Muscle of back (tissue), 11 donors: ENCODE results near the gene USP20. TPM values are rescaled to one million over a fixed set of nuclear protein-coding genes. Genes with fewer than 3 reads are reported as not detected.

ENCODE experiments used
- DNase-seq, 3 donors: peaks; one replicate each; pipeline versions ENCODE4 v3.0.0 to v3.0.0-alpha.2; 2013
- polyA plus RNA-seq, 10 donors: library from polyadenylated mRNA; unstranded; fragments of 120-200 nt; gene quantifications; one replicate each; pipeline ENCODE4 v1.2.1, GENCODE V29; 2013; ENCODE audit not compliant: insufficient read length in 10 of 10

USP20 gene
- polyA plus RNA-seq, 10 donors = 9.2 to 14.4 (median 12.5) TPM

- DNase-seq = peak in 1 of 3 donors; percentile 20
These were observed 12.2 kb upstream of the USP20 start for GRCh38 chr9:129822898-129823541.

DNA sequence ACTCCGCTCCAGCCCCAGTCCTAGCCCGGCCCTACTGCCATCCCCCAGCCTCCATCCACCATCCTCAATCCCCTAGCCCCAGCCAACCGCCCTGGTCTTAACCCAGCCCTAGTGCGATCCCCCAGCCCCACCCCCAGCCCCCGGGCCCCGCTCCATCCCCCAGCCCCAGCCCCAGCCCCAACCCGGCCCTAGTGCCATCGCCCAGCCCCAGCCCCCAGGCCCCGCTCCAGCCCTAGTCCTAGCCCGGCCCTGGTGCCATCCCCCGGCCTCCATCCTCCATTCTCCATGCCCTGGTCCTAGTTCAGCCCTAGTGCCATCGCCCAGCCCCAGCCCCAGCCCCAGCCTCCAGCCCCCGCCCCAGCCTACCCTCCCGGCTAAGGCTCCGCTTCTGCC lies 11.7 kb upstream of the USP20 start:
- DNase-seq = no peak

DNA sequence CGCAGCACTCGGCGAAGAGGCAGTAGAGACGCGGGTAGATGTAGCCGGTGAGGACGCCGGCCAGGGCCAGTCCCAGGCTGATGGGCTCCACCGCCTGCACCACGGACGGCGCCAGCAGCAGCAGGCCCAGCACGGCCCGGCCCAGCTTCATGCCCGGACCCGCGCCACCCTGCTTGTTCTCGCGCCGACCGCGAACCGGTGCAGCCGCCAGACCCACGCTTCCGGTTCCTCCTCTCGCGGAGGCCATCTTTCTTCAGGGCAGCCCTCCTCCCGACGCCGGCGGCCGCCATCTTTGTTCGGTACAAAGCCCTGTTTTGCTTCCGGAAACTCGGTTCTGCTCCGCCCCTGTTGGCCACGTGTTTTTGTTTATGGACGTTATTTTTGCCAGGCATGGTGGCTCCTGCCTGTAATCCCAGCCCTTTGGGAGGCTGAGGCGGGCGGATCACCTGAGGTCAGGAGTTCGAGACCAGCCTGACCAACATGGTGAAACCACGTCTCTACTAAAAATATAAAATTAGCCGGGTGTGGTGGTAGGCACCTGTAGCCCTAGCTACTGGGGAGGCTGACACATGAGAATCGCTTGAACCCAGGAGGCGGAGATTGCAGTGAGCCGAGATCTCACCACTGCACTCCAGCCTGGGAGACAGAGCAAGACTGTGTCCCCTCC lies 11.2 kb upstream of the USP20 start, which contains the start of gene TOR1A:
TSS of gene TOR1A (minus strand) at position 202 of the 667 bp plus-strand sequence. CDS start at position 151, 51 bp downstream.
- peak; percentile 92 to 97 (median 94) for DNase-seq

- DNase-seq = no peak
These were observed 8.9 kb upstream of the USP20 start for GRCh38 chr9:129826344-129826743.

- no peak for DNase-seq
These were observed 8.5 kb upstream of the USP20 start for GRCh38 chr9:129826759-129827158.

DNA sequence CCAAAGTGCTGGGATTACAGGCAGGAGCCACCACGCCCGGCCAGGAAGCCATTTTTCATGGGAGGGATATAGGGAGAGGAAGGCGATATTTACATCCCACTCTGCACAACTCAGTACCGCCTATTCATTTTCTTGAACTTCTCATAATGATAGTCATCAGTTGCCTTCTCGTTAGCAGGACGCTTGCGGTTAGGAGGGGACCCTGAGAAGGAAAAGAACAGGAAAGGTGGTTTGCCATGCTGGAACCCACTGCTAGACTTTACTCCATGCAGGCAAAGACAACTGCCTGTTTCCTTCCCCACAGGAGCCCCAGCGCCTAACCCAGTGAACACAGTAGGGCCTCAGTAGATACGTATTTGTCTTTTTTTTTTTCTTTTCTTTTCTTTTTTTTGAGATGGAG lies 7.2 kb upstream of the USP20 start:
- no peak for DNase-seq

- DNase-seq = no peak
These were observed 6.3 kb upstream of the USP20 start for GRCh38 chr9:129828969-129829368.

DNA sequence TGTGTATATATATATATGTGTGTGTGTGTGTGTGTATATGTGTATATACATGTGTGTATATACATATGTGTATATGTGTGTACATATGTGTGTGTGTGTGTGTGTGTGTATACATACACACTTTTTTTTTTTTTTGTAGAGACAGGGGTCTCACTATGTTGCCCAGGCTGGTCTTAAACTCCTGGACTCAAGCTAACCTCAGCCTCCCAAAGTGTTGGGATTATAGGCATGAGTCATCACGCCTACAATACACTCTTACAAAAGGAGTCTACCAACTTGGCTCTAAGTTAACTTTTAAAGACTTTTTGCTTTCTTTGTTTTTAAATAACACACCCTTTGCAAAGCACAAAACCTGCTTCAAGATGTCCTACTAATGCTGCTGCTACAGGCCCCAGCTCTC lies 2.3 kb upstream of the USP20 start:
- no peak for DNase-seq

- no peak for DNase-seq
These were observed 650 bp upstream of the USP20 start for GRCh38 chr9:129834489-129835127.

- no peak for DNase-seq
These were observed 584 bp downstream of the USP20 start for GRCh38 chr9:129835860-129836223.

DNA sequence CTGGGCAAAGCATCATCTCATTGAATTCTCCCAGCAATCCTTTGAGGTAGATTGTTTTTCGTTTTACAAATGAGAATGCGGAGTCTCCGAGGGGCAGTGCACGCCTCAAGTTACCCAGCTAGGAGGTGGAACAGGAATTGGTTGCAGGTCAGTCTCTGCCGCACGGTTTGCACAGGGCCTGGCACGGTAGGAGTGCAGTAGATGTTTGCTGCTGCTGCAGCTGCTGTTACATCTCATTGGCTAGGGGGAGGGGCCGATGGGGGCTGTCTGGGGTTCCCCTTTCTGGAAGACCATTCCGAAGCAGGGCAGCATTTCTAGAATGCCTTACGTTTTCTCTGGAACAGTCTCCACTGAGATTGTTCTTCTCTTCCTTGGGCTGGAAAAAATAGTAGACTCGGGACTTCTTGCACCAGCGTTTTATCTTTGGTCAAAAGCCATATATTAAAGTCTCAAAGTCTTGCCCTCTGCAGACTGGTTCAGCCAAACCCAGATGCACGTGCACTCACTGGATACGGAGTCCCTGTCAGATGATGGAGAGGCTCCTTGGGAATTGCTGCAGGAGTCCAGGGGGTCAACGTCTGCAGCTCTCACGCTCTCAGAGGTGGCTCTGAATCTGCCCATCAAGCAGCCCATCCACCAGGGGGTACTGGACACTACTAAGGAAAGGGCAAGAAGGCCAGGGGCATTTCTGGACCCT lies 1.2 kb downstream of the USP20 start:
- peak in 1 of 3 donors; percentile 22 for DNase-seq

DNA sequence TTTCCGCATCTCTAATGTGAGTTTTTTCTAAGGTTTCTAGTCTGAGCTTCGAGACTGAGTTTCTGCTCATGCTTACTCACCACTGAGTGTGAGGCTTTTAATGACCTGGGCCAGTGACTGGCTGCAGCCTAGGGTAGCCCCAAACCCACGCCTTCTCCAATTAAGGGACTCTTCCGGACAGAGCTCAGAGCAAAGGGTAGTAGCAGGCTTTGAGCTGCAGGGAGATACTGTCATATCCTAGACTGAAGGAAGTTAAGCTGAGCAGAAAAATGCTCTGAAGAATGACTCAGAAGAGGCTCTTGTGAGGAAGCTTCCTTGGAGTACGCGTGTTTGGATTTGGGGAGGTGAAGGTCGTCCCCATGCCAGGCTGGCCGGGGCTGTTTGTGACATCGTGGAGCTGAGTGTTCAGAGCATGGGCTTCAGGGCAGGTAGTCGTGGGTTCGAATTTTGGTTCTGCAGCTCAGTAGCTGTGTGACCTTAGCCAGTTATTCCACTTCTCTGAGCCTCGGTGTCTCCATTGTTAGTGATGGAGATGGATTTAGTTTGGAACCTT lies 3.5 kb downstream of the USP20 start:
- DNase-seq = peak in 1 of 3 donors; percentile 27

- no peak for DNase-seq
These were observed 4.2 kb downstream of the USP20 start for GRCh38 chr9:129839324-129840023.

DNA sequence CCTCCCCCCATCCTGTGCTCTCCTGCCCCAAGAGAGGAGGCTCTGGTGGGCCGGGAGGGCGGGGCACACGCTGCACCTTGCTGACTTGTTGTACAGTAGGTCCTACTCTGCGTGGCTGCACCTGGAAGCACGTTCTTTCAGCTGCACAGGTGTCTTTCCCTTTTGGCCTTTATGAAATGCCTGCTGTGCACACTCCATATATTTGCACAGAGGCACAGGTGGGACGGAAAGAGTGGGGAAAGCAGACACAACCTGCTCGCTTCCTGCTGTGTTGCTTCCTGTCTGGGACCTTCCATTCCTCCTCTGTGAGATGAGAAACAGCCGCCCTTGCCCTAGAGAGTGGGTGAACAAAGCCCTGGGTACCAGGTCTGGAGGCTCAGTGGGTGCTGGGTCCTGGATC lies 4.8 kb downstream of the USP20 start:
- no peak for DNase-seq

DNA sequence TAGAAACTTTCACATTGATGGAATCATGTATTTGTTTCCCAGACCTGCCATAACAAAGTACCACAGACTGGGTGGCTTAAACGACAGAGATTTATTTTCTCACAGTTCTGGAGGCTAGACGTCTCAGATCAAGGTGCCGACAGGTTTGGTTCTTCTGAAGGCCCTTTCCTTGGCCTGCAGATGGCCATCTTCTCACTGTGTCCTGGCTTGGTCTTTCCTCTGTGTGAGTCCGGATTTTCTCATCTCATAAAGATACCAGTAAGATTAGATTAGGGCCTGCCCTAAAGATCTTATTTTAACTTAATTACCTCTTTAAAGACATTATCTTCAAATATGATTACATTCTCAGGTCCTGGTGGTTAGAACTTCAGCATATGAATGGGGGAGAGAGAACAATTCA lies 5.8 kb downstream of the USP20 start:
- no peak for DNase-seq

- DNase-seq = no peak
These were observed 10.1 kb downstream of the USP20 start for GRCh38 chr9:129845373-129845772.

- DNase-seq = no peak
These were observed 13.6 kb downstream of the USP20 start for GRCh38 chr9:129848712-129849441.

- no peak for DNase-seq
These were observed 14.6 kb downstream of the USP20 start for GRCh38 chr9:129849901-129850300.

GRCh38 chr9:129850821-129851550 lies 15.7 kb downstream of the USP20 start:
- DNase-seq = no peak

- no peak for DNase-seq
These were observed 16.6 kb downstream of the USP20 start for GRCh38 chr9:129851821-129852220.
